Right lobe of liver (tissue), 6 donors: Measurements from ENCODE around the gene TTBK2. TPM values are rescaled to one million over a fixed set of nuclear protein-coding genes. Genes with fewer than 3 reads are reported as not detected.
"Not testable (repeated sequence)": the region's sequence is repeated elsewhere in the genome, so short reads cannot be mapped to it uniquely, and the experiment has no call there.

ENCODE experiments used
- ATAC-seq, 4 donors: fragments of 200-7000 bp; cut with Tn5 transposase; one replicate each; pipeline ENCODE4 v1.9.1; 2020; ENCODE audit warnings: mild to moderate bottlenecking in 4 of 4, moderate library complexity in 4 of 4
- DNase-seq, 3 donors: peaks; one replicate each; pipeline ENCODE4 v3.0.0-alpha.2; 2020
- H3K27ac ChIP-seq, 3 donors: fragments of 200-600 bp; one replicate each; pipeline ENCODE4 v1.8.0; 2022
- H3K27me3 ChIP-seq, 2 donors: fragments of 200-600 bp; one replicate each; pipeline ENCODE4 v1.8.0; 2022
- H3K36me3 ChIP-seq, 4 donors: fragments of 200-600 bp; sonication (generic) in 1 of 4; one replicate each; pipeline versions ENCODE4 v1.5.1 to v1.8.0; 2017 to 2022; ENCODE audit warnings: control low read depth in 1 of 4
- H3K4me1 ChIP-seq, 4 donors: fragments of 200-600 bp; sonication (generic) in 1 of 4; one replicate each; pipeline versions ENCODE4 v1.5.1 to v1.8.0; 2017 to 2022; ENCODE audit warnings: control low read depth in 1 of 4
- H3K4me3 ChIP-seq, 3 donors: fragments of 200-600 bp; one replicate each; pipeline ENCODE4 v1.8.0; 2022
- H3K9me3 ChIP-seq, 4 donors: fragments of 200-600 bp; sonication (generic) in 1 of 4; one replicate each; pipeline versions ENCODE4 v1.5.1 to v1.8.0; 2017 to 2022; ENCODE audit warnings: control low read depth in 1 of 4
- POLR2A ChIP-seq: fragments of 450-650 bp; IDR thresholded peaks from one replicate; pipeline ENCODE4 v1.6.1; 2017; ENCODE audit warnings: antibody characterized with exemption, mild to moderate bottlenecking
- WGBS: methylation state at CpG from one replicate; pipeline ENCODE4 v1.1.6; 2018; ENCODE audit warnings: low coverage, low lambda C conversion rate; ENCODE audit not compliant: insufficient coverage; ENCODE audit errors: missing lambda C conversion rate; 5-methylcytosine and 5-hydroxymethylcytosine counted together
- intact Hi-C, 2 donors: fragments of 100-400 bp; cut with DNase I; formaldehyde crosslinking; loops; one replicate each; pipeline versions ENCODE4 v1.11.2 to v1.14.1; 2022
- total RNA-seq, 6 experiments: library from RNA; depleted of rRNA in 2 of 6; stranded (reverse); fragments of >200 nt in 2 of 6; fragmentation: NEBNext Ultra II Directional in 3 of 6; extraction: Animal tissue kit (Norgen Biotek cat#: 25700) in 3 of 6; gene quantifications; one replicate each; pipeline versions ENCODE4 v1.1.0 to v1.2.4, GENCODE V29; 2016 to 2023
- TF ChIP-seq, protein P1 (sequence below), 4 donors: fragments of 200-600 bp in 3 of 4; fragments of 450-650 bp in 1 of 4; IDR thresholded peaks; one replicate each; pipeline versions ENCODE4 v1.5.1 to v1.8.0; 2016 to 2022; ENCODE audit warnings: antibody characterized with exemption in 4 of 4, mild to moderate bottlenecking in 2 of 4
- donor health status: DM: no; HTN: yes; CAD: no.
- donor health status: DM: no; HTN: no; CAD: no.
- donor health status: DM: no; HTN: no; CAD: no.
- donor health status: DM: no; HTN: yes; CAD: no.
- donor health status: DM: no; HTN: yes; CAD: no.

TTBK2 gene
- total RNA-seq, 6 experiments from 2014 or later: 4.9 to 6.8 (median 5.5) TPM

- H3K4me3 ChIP-seq: no peak overlapping the region
- ATAC-seq (peak in 1 of 4 donors; percentile 37), DNase-seq (no peak)
- intact Hi-C loops: no loop called here
- no peaks in the 10 kb centered on the region for H3K36me3 ChIP-seq
- H3K27me3 ChIP-seq: no peaks in the 10 kb centered on the region
- peaks cover 0 to 3% (median 0%) of the 10 kb centered on the region in 4 donors for H3K4me1 ChIP-seq
- 100% methylated on average over 3 of the region's 3 CpGs for WGBS
- no peak overlapping the region for H3K27ac ChIP-seq
- no peaks in the 10 kb centered on the region for H3K9me3 ChIP-seq
- no peak for TF ChIP-seq POLR2A
- TF ChIP-seq, protein P1, sequence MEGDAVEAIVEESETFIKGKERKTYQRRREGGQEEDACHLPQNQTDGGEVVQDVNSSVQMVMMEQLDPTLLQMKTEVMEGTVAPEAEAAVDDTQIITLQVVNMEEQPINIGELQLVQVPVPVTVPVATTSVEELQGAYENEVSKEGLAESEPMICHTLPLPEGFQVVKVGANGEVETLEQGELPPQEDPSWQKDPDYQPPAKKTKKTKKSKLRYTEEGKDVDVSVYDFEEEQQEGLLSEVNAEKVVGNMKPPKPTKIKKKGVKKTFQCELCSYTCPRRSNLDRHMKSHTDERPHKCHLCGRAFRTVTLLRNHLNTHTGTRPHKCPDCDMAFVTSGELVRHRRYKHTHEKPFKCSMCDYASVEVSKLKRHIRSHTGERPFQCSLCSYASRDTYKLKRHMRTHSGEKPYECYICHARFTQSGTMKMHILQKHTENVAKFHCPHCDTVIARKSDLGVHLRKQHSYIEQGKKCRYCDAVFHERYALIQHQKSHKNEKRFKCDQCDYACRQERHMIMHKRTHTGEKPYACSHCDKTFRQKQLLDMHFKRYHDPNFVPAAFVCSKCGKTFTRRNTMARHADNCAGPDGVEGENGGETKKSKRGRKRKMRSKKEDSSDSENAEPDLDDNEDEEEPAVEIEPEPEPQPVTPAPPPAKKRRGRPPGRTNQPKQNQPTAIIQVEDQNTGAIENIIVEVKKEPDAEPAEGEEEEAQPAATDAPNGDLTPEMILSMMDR (IDR thresholded peaks at IDR 0.05): no peak
Observed at GRCh38 chr15:42891569-42891968, 29.0 kb downstream of the TTBK2 start.

GRCh38 chr15:42890161-42890913 lies 30.2 kb downstream of the TTBK2 start:
- WGBS: 56% methylated on average over 2 of the region's 2 CpGs
- peak in 2 of 4 donors; percentile 42 to 59 for ATAC-seq
- Histone ChIP-seq H3K9me3 (no peaks in the 10 kb centered on the region), H3K4me3 (no peak overlapping the region), H3K27ac (no peak overlapping the region), H3K36me3 (no peaks in the 10 kb centered on the region), H3K4me1 (peaks cover 0 to 3% (median 0%) of the 10 kb centered on the region in 4 donors), H3K27me3 (no peaks in the 10 kb centered on the region)
- intact Hi-C loops: no loop called here
- TF ChIP-seq POLR2A: no peak
- TF ChIP-seq, protein P1 (IDR thresholded peaks at IDR 0.05): no peak
- no peak for DNase-seq

- H3K27ac ChIP-seq, H3K4me1 ChIP-seq, H3K4me3 ChIP-seq, DNase-seq, H3K9me3 ChIP-seq, H3K27me3 ChIP-seq, ATAC-seq, H3K36me3 ChIP-seq, intact Hi-C loops: not testable (repeated sequence)
- 98% methylated on average over 3 of the region's 3 CpGs for WGBS
Observed at GRCh38 chr15:42887384-42887783, 33.2 kb downstream of the TTBK2 start.

- Histone ChIP-seq H3K4me1 (no peaks in the 10 kb centered on the region), H3K9me3 (no peaks in the 10 kb centered on the region), H3K36me3 (no peaks in the 10 kb centered on the region), H3K4me3 (no peak overlapping the region), H3K27ac (no peak overlapping the region), H3K27me3 (no peaks in the 10 kb centered on the region)
- no peak for DNase-seq
- intact Hi-C loops: no loop called here
- WGBS: 100% methylated on average over 1 of the region's 1 CpG
- TF ChIP-seq, protein P1 (IDR thresholded peaks at IDR 0.05): no peak
- TF ChIP-seq POLR2A: no peak
- ATAC-seq: no peak
Observed at GRCh38 chr15:42880121-42880520, 40.5 kb downstream of the TTBK2 start.

- Histone ChIP-seq H3K36me3 (no peaks in the 10 kb centered on the region), H3K9me3 (no peaks in the 10 kb centered on the region), H3K4me1 (no peaks in the 10 kb centered on the region), H3K27ac (no peak overlapping the region), H3K4me3 (no peak overlapping the region), H3K27me3 (no peaks in the 10 kb centered on the region)
- intact Hi-C loops: no loop called here
- TF ChIP-seq POLR2A: no peak
- TF ChIP-seq, protein P1 (IDR thresholded peaks at IDR 0.05): no peak
- ATAC-seq: peak in 3 of 4 donors; percentile 30 to 38 (median 34)
- WGBS: 49% methylated on average over 3 of the region's 4 CpGs
- DNase-seq: no peak
Observed at GRCh38 chr15:42879443-42879842, 41.1 kb downstream of the TTBK2 start.
